GM12878 (cell line): ENCODE data around the gene MYLK3. TPM values are rescaled to one million over a fixed set of nuclear protein-coding genes. Genes with fewer than 3 reads are reported as not detected.

Experiments used
- ATAC-seq: fragments of 200-7000 bp; cut with Tn5 transposase; 3 replicates; pipeline ENCODE4 v1.9.1; 2020; ENCODE audit warnings: mild to moderate bottlenecking, moderate library complexity
- BruUV-seq: library from RNA; stranded (reverse); fragments of 400-500 nt; replicated peaks from 2 replicates; lab custom pipeline; 2021; lab: Mats Ljungman, UMichigan
- CTCF ChIA-PET: fragments of 300-600 bp; sonication (Branson Sonifier 250); formaldehyde crosslinking; extraction: SDS; loops from one replicate; lab custom pipeline; 2021; ENCODE audit warnings: inconsistent platforms; lab: Yijun Ruan, JAX
- POLR2A ChIA-PET: fragments of 350-600 bp; formaldehyde crosslinking; extraction: SDS; loops from one replicate; lab custom pipeline; 2021; ENCODE audit warnings: inconsistent platforms; lab: Charles Lee
- RAD21 ChIA-PET: fragments of 300-600 bp; sonication (Branson Sonifier 250); formaldehyde crosslinking; loops from one replicate; lab custom pipeline; 2023; ENCODE audit warnings: antibody characterized with exemption; ENCODE audit not compliant: unreplicated experiment; lab: Charles Lee
- SMC1A ChIA-PET: fragments of 300-600 bp; sonication (Branson Sonifier 250); formaldehyde crosslinking; loops from one replicate; lab custom pipeline; 2023; ENCODE audit not compliant: unreplicated experiment, uncharacterized antibody; lab: Charles Lee
- DNase-seq: peaks from one replicate; pipeline ENCODE4 v3.0.0-alpha.2; 2011; ENCODE audit warnings: low read depth, low spot score
- FAIRE-seq: peaks from 3 replicates; lab custom pipeline; 2011; peaks lifted over from hg19 to GRCh38; lab: Jason Lieb, UNC
- H2AFZ ChIP-seq: 2 replicates; pipeline ENCODE4 v1.6.0; 2011; ENCODE audit warnings: low read depth, low read length, control low read depth; ENCODE audit not compliant: control insufficient read depth
- H3K27ac ChIP-seq: 2 replicates; pipeline ENCODE4 v1.5.1; 2011; ENCODE audit warnings: control low read depth; ENCODE audit not compliant: control insufficient read depth, insufficient read depth
- H3K27me3 ChIP-seq, 2 experiments: replicated peaks in 1 of 2; 2 replicates each; pipeline versions ENCODE4 v1.6.0 to v1.6.1; 2011; ENCODE audit warnings: low read length in 1 of 2; ENCODE audit not compliant: control insufficient read depth in 2 of 2, insufficient read depth in 2 of 2
- H3K36me3 ChIP-seq, 2 experiments: 2 replicates each; pipeline ENCODE4 v1.5.1; 2011; ENCODE audit warnings: low read length in 1 of 2; ENCODE audit not compliant: control insufficient read depth in 2 of 2, insufficient read depth in 2 of 2
- H3K4me1 ChIP-seq: 2 replicates; pipeline ENCODE4 v1.6.1; 2011; ENCODE audit warnings: mild to moderate bottlenecking, low read length, moderate library complexity, mixed read lengths; ENCODE audit not compliant: control insufficient read depth, insufficient read depth
- H3K4me2 ChIP-seq: 2 replicates; pipeline ENCODE4 v1.6.0; 2011; ENCODE audit warnings: control low read depth; ENCODE audit not compliant: control insufficient read depth, insufficient read depth
- H3K4me3 ChIP-seq: fragments of 200-600 bp; sonication (generic); 2 replicates; pipeline ENCODE4 v1.5.1; 2016
- H3K79me2 ChIP-seq: 2 replicates; pipeline ENCODE4 v1.6.0; 2011; ENCODE audit warnings: low read length; ENCODE audit not compliant: control insufficient read depth, insufficient read depth
- H3K9ac ChIP-seq: 2 replicates; pipeline ENCODE4 v1.8.0; 2011; ENCODE audit warnings: low read length, control low read depth, mixed read lengths; ENCODE audit not compliant: control insufficient read depth, insufficient read depth
- H3K9me3 ChIP-seq: replicated peaks from 3 replicates; pipeline ENCODE4 v1.5.1; 2011; ENCODE audit warnings: mild to moderate bottlenecking, low read length; ENCODE audit not compliant: control insufficient read depth, insufficient read depth
- H4K20me1 ChIP-seq: 2 replicates; pipeline ENCODE4 v1.6.0; 2011; ENCODE audit not compliant: control insufficient read depth, insufficient read depth
- ASH2L ChIP-seq: fragments of 300-600, 200-600 bp; sonication (generic); IDR thresholded peaks from 2 replicates; pipeline ENCODE4 v1.6.1; 2017; ENCODE audit warnings: low read depth, mild to moderate bottlenecking, borderline replicate concordance
- BCLAF1 ChIP-seq: fragments of 450-650 bp; IDR thresholded peaks from 2 replicates; pipeline ENCODE4 v1.6.1; 2017; ENCODE audit warnings: antibody characterized with exemption, mild to moderate bottlenecking, moderate library complexity
- MLLT1 ChIP-seq: fragments of 450-650 bp; IDR thresholded peaks from 2 replicates; pipeline ENCODE4 v1.6.1; 2016; ENCODE audit warnings: mild to moderate bottlenecking
- TARDBP ChIP-seq: IDR thresholded peaks from 2 replicates; pipeline ENCODE4 v1.6.1; 2016; ENCODE audit warnings: borderline replicate concordance
- YBX1 ChIP-seq: fragments of 450-650 bp; IDR thresholded peaks from 2 replicates; pipeline ENCODE4 v1.6.1; 2016; ENCODE audit warnings: antibody characterized with exemption
- WGBS: methylation state at CpG from one replicate; pipeline ENCODE4 v1.1.6; 2016; ENCODE audit warnings: low lambda C conversion rate; ENCODE audit not compliant: insufficient replicate concordance, insufficient coverage; ENCODE audit errors: missing lambda C conversion rate; 5-methylcytosine and 5-hydroxymethylcytosine counted together
- in situ Hi-C: fragments of 300-500 bp; cut with MboI; formaldehyde crosslinking; loops from 9 replicates; pipeline ENCODE4 v1.14.3; 2018; ENCODE audit warnings: mixed read lengths
- intact Hi-C: fragments of 100-400 bp; cut with micrococcal nuclease; formaldehyde crosslinking; loops from one replicate; pipeline ENCODE4 v1.14.2; 2022; ENCODE audit not compliant: unreplicated experiment
- polyA plus RNA-seq, 11 experiments: library from polyadenylated mRNA; depleted of rRNA in 4 of 11; unstranded in 6 of 11; stranded (reverse) in 5 of 11; fragments of >200 nt; fragmentation: Nextera tagmentation in 4 of 11; fragmentation: Illumina TruSeq in 1 of 11; extraction: Ambion mirVana in 4 of 11; extraction: Trizol in 1 of 11; gene quantifications; 1 replicate in 1 of 11; 2 replicates in 10 of 11; pipeline versions ENCODE4 v1.2.1 to v1.2.3, GENCODE V29; 2011 to 2016; ENCODE audit warnings: inconsistent platforms in 2 of 11, missing spikeins in 2 of 11, low read depth in 1 of 11
- total RNA-seq, 4 experiments: library from RNA; depleted of rRNA in 3 of 4; stranded (reverse); fragments of >200 nt in 3 of 4; fragmentation: Illumina TruSeq in 1 of 4; extraction: Trizol in 1 of 4; gene quantifications; 2 replicates each; pipeline versions ENCODE4 v1.2.1 to v1.2.3, GENCODE V29; 2013 to 2021

Gene MYLK3
- total and polyA plus RNA-seq, 10 of the 15 experiments (the other 5 are each of a cell fraction or from before 2014, with no cell fraction given) = 0.02 to 0.46 (median 0.17) TPM

GRCh38 chr16:46793841-46794240, 45.7 kb upstream of the MYLK3 start:
- peaks cover 14% of the 10 kb centered on the region for H3K4me1 ChIP-seq
- intact Hi-C loops = loop anchor here (5.0 kb wide), 2 partner anchors 33 to 107 kb away; partner anchors contain the start of genes ORC6 and VPS35
- H3K27ac ChIP-seq = no peak overlapping the region
- no peak overlapping the region for H3K4me2 ChIP-seq
- no peaks in the 10 kb centered on the region for H4K20me1 ChIP-seq
- SMC1A ChIA-PET = interaction anchor here (1.3 kb wide), 1 partner anchor 26 kb away, joined by 3 read pairs; no protein-coding TSS in a partner anchor
- H2AFZ ChIP-seq = no peak overlapping the region
- BruUV-seq = no TSS peak
- H3K27me3 ChIP-seq = no peaks in the 10 kb centered on the region
- H3K36me3 ChIP-seq = peaks cover 0 to 4% of the 10 kb centered on the region in 2 experiments; a peak in 2 of 4 replicates
- no peak for TF ChIP-seq TARDBP
- TF ChIP-seq, all 136 proteins: peak for 0
- Histone ChIP-seq H3K4me3 (no peak overlapping the region), H3K9ac (no peak overlapping the region), H3K9me3 (peaks cover 6% of the 10 kb centered on the region; the same call in 2 of the 3 replicates), H3K79me2 (peaks cover 4% of the 10 kb centered on the region; the same call in 1 of the 2 replicates)
- in situ Hi-C loops = no loop called here
- RAD21 ChIA-PET = no interaction called here
- CTCF ChIA-PET = interaction anchor here (0.7 kb wide), 1 partner anchor 26 kb away, joined by 3 read pairs; no protein-coding TSS in a partner anchor
- DNase-seq (no peak), ATAC-seq (no peak), FAIRE-seq (no peak)
- WGBS = 100% methylated on average over 1 of the region's 1 CpG
- POLR2A ChIA-PET = no interaction called here

- POLR2A ChIA-PET = interaction anchor here (1.0 to 3.3 kb wide), 9 partner anchors 10 to 99 kb away, joined by 3 to 20 read pairs (median 11); no protein-coding TSS in a partner anchor
Observed at GRCh38 chr16:46790599-46791270, 42.6 kb upstream of the MYLK3 start.

More at GRCh38 chr16:46790599-46791270, 42.6 kb upstream of the MYLK3 start:
- Histone ChIP-seq H3K9ac (peak overlapping the region; percentile 70), H3K4me2 (peak overlapping the region; percentile 99), H3K9me3 (peaks cover 9% of the 10 kb centered on the region; the same call in 2 of the 3 replicates), H3K27ac (peak overlapping the region; percentile 88), H3K4me1 (peaks cover 33% of the 10 kb centered on the region), H3K79me2 (peaks cover 5% of the 10 kb centered on the region; the same call in 1 of the 2 replicates)
- no peak for FAIRE-seq
- intact Hi-C loops = loop anchor here (5.0 kb wide), 2 partner anchors 37 to 103 kb away; partner anchors contain the start of genes ORC6 and VPS35
- ChIA-PET RAD21 (interaction anchor here (1.0 to 4.8 kb wide), 10 partner anchors 10 to 104 kb away, joined by 3 to 30 read pairs (median 6); partner anchors contain the start of gene C16orf87), SMC1A (interaction anchor here (0.9 to 6.8 kb wide), 17 partner anchors 10 to 130 kb away, joined by 3 to 40 read pairs (median 5); partner anchors contain the start of gene C16orf87)
- TF ChIP-seq MLLT1 = no peak
- no peak for TF ChIP-seq ASH2L
- TF ChIP-seq YBX1 = no peak
- TF ChIP-seq BCLAF1 = no peak
- TF ChIP-seq, all 136 proteins: peak for 0
- H2AFZ ChIP-seq = no peak overlapping the region
- H3K27me3 ChIP-seq = no peaks in the 10 kb centered on the region
- ATAC-seq (no peak), DNase-seq (no peak)
- CTCF ChIA-PET = interaction anchor here (0.7 to 8.9 kb wide), 6 partner anchors 10 to 117 kb away, joined by 3 to 79 read pairs (median 4); no protein-coding TSS in a partner anchor
- H3K4me3 ChIP-seq = peak overlapping the region; percentile 69
- no peaks in the 10 kb centered on the region for H4K20me1 ChIP-seq
- in situ Hi-C loops = no loop called here
- no peaks in the 10 kb centered on the region; a peak in 1 of 4 replicates for H3K36me3 ChIP-seq
- BruUV-seq = no TSS peak
- 79% methylated on average over 8 of the region's 8 CpGs for WGBS
